HG02610 (cell line): Measurements from ENCODE around the gene ZBTB20.
"Not testable (repeated sequence)": the region's sequence is repeated elsewhere in the genome, so short reads cannot be mapped to it uniquely, and the experiment has no call there.

Source experiments
- ATAC-seq: cut with Tn5 transposase; IDR thresholded peaks from one replicate; pipeline ENCODE4 v1.9.1; 2021; ENCODE audit warnings: mild to moderate bottlenecking, moderate library complexity; ENCODE audit not compliant: unreplicated experiment

Gene ZBTB20

GRCh38 chr3:114694251-114694650 lies 452.8 kb downstream of the ZBTB20 start:
- no peak for ATAC-seq

- no peak for ATAC-seq
These were observed 455.2 kb downstream of the ZBTB20 start for GRCh38 chr3:114691871-114692270.

- ATAC-seq, result no peak
These were observed 456.2 kb downstream of the ZBTB20 start for GRCh38 chr3:114690911-114691310.

GRCh38 chr3:114687151-114687550 lies 459.9 kb downstream of the ZBTB20 start:
- ATAC-seq, result no peak

- ATAC-seq, result no peak
These were observed 460.5 kb downstream of the ZBTB20 start for GRCh38 chr3:114686621-114687020.

- no peak for ATAC-seq
These were observed 461.9 kb downstream of the ZBTB20 start for GRCh38 chr3:114685161-114685560.

GRCh38 chr3:114680299-114680698 lies 466.8 kb downstream of the ZBTB20 start:
- no peak for ATAC-seq

GRCh38 chr3:114679773-114680172 lies 467.3 kb downstream of the ZBTB20 start:
- not testable (repeated sequence) for ATAC-seq

- no peak for ATAC-seq
These were observed 472.0 kb downstream of the ZBTB20 start for GRCh38 chr3:114675104-114675503.

GRCh38 chr3:114674036-114674435 lies 473.1 kb downstream of the ZBTB20 start:
- ATAC-seq, result no peak

- ATAC-seq, result no peak
These were observed 473.6 kb downstream of the ZBTB20 start for GRCh38 chr3:114673481-114673880.

GRCh38 chr3:114672692-114673447 lies 474.2 kb downstream of the ZBTB20 start:
- no peak for ATAC-seq

- no peak for ATAC-seq
These were observed 475.2 kb downstream of the ZBTB20 start for GRCh38 chr3:114671741-114672510.

GRCh38 chr3:114669614-114670013 lies 477.5 kb downstream of the ZBTB20 start:
- ATAC-seq, result no peak

GRCh38 chr3:114668099-114668498 lies 479.0 kb downstream of the ZBTB20 start:
- ATAC-seq, result peak; percentile 51

- no peak for ATAC-seq
These were observed 480.5 kb downstream of the ZBTB20 start for GRCh38 chr3:114666623-114667022.

GRCh38 chr3:114664006-114664405 lies 483.1 kb downstream of the ZBTB20 start:
- no peak for ATAC-seq

GRCh38 chr3:114660808-114661207 lies 486.3 kb downstream of the ZBTB20 start:
- ATAC-seq, result no peak

- ATAC-seq, result no peak
These were observed 487.0 kb downstream of the ZBTB20 start for GRCh38 chr3:114660124-114660523.

GRCh38 chr3:114659109-114660061 lies 487.7 kb downstream of the ZBTB20 start:
- ATAC-seq, result no peak

GRCh38 chr3:114651555-114651954 lies 495.5 kb downstream of the ZBTB20 start:
- ATAC-seq, result no peak
